HepG2 (cell line): ENCODE results near the gene VIM. TPM values are rescaled to one million over a fixed set of nuclear protein-coding genes. Genes with fewer than 3 reads are reported as not detected.

Experiments
- ATAC-seq: fragments of 200-7000 bp; cut with Tn5 transposase; 3 replicates; pipeline ENCODE4 v1.9.1; 2020; ENCODE audit warnings: mild to moderate bottlenecking, moderate library complexity
- BruUV-seq: library from RNA; stranded (reverse); fragments of 400-500 nt; replicated peaks from 2 replicates; lab custom pipeline; 2021; lab: Mats Ljungman, UMichigan
- CTCF ChIA-PET: fragments of 300-600 bp; formaldehyde crosslinking; extraction: SDS; loops from one replicate; lab custom pipeline; 2021; ENCODE audit warnings: low total read pairs, inconsistent platforms, low intra/inter-chr PET ratio; lab: Yijun Ruan, JAX
- POLR2A ChIA-PET: fragments of 350-600 bp; sonication (Branson Sonifier 250); formaldehyde crosslinking; loops from one replicate; lab custom pipeline; 2020; ENCODE audit warnings: antibody characterized with exemption, inconsistent platforms; lab: Yijun Ruan, JAX
- DNase-seq: peaks from one replicate; pipeline ENCODE4 v3.0.0-alpha.2; 2015; ENCODE audit warnings: low spot score
- FAIRE-seq: peaks from 3 replicates; lab custom pipeline; 2011; peaks lifted over from hg19 to GRCh38; lab: Jason Lieb, UNC
- H2AFZ ChIP-seq: one replicate; pipeline ENCODE4 v1.6.1; 2011; ENCODE audit warnings: low read length, inconsistent platforms
- H3K27ac ChIP-seq: fragments of 300-600 bp; 3 replicates; pipeline ENCODE4 v1.8.0; 2011; ENCODE audit warnings: mixed run types, mild to moderate bottlenecking, mixed read lengths, low read length, inconsistent platforms; ENCODE audit not compliant: insufficient read depth; ENCODE audit errors: extremely low read length
- H3K27me3 ChIP-seq, 2 experiments: fragments of 200-600 bp in 1 of 2; 2 replicates in 1 of 2; 3 replicates in 1 of 2; pipeline versions ENCODE4 v1.6.0 to v1.8.0; 2011; ENCODE audit warnings: low read length in 2 of 2, mild to moderate bottlenecking in 2 of 2, moderate library complexity in 2 of 2, inconsistent platforms in 1 of 2; ENCODE audit not compliant: insufficient read depth in 2 of 2, control insufficient read depth in 1 of 2
- H3K36me3 ChIP-seq, 2 experiments: fragments of 200-600 bp in 1 of 2; replicated peaks in 1 of 2; 2 replicates in 1 of 2; 3 replicates in 1 of 2; pipeline versions ENCODE4 v1.5.1 to v1.8.0; 2011; ENCODE audit warnings: low read length in 2 of 2, inconsistent platforms in 1 of 2; ENCODE audit not compliant: insufficient read depth in 2 of 2, control insufficient read depth in 1 of 2
- H3K4me1 ChIP-seq: 2 replicates; pipeline ENCODE4 v1.5.1; 2012; ENCODE audit warnings: low read length, inconsistent platforms; ENCODE audit not compliant: insufficient read depth
- H3K4me2 ChIP-seq: 2 replicates; pipeline ENCODE4 v1.6.0; 2011; ENCODE audit warnings: low read depth, low read length, inconsistent platforms
- H3K4me3 ChIP-seq, 3 experiments: fragments of 200-600 bp in 1 of 3; sonication (generic), shearing (Covaris generic) in 1 of 3; replicated peaks in 1 of 3; 2 replicates each; pipeline ENCODE4 v1.5.1; 2011 to 2016; ENCODE audit warnings: low read length in 3 of 3, inconsistent platforms in 2 of 3, low read depth in 2 of 3, mild to moderate bottlenecking in 2 of 3, control low read depth in 1 of 3, mixed read lengths in 1 of 3; ENCODE audit not compliant: insufficient read depth in 1 of 3
- H3K79me2 ChIP-seq: one replicate; pipeline ENCODE4 v1.6.1; 2011; ENCODE audit warnings: low read length, inconsistent platforms; ENCODE audit not compliant: insufficient read depth
- H3K9ac ChIP-seq: 2 replicates; pipeline ENCODE4 v1.6.0; 2011; ENCODE audit warnings: mild to moderate bottlenecking, low read depth, low read length, inconsistent platforms; ENCODE audit not compliant: insufficient read depth
- H3K9me3 ChIP-seq: 2 replicates; pipeline ENCODE4 v1.5.1; 2012; ENCODE audit warnings: mild to moderate bottlenecking, low read length
- H4K20me1 ChIP-seq: 2 replicates; pipeline ENCODE4 v1.6.0; 2011; ENCODE audit warnings: inconsistent platforms, mild to moderate bottlenecking, low read length, moderate library complexity; ENCODE audit not compliant: insufficient read depth
- BRD4 ChIP-seq: sonication (generic); formaldehyde crosslinking; IDR thresholded peaks from 2 replicates; pipeline ENCODE4 v1.4.0; 2020; ENCODE audit warnings: missing genetic modification reagents
- ESRRA ChIP-seq: sonication (generic); formaldehyde crosslinking; IDR thresholded peaks from 2 replicates; pipeline ENCODE4 v1.5.1; 2020; ENCODE audit warnings: mild to moderate bottlenecking, low read depth, missing genetic modification reagents
- FOXM1 ChIP-seq: sonication (generic); formaldehyde crosslinking; IDR thresholded peaks from 2 replicates; pipeline ENCODE4 v1.5.0; 2020; ENCODE audit warnings: missing genetic modification reagents
- GABPB1 ChIP-seq: IDR thresholded peaks from 2 replicates; pipeline ENCODE4 v1.6.1; 2016; ENCODE audit warnings: mild to moderate bottlenecking, missing genetic modification reagents, moderate library complexity, missing compliant biosample characterization
- KLF11 ChIP-seq: IDR thresholded peaks from 2 replicates; pipeline ENCODE4 v1.6.1; 2016; ENCODE audit warnings: missing compliant biosample characterization
- MBNL3 ChIP-seq: fragments of 250-450 bp; sonication (Bioruptor Pico); conservative IDR thresholded peaks from 2 replicates; pipeline ENCODE4 v1.8.0; 2022; ENCODE audit warnings: mild to moderate bottlenecking, inconsistent platforms
- TOPORS ChIP-seq: sonication (generic); formaldehyde crosslinking; IDR thresholded peaks from 2 replicates; pipeline ENCODE4 v1.8.0; 2023; ENCODE audit warnings: mild to moderate bottlenecking, missing genetic modification reagents
- U2AF2 ChIP-seq: fragments of 200-400 bp; formaldehyde crosslinking; IDR thresholded peaks from 2 replicates; pipeline ENCODE4 v1.6.1; 2017; ENCODE audit warnings: low read depth, mild to moderate bottlenecking, low read length
- ZFY ChIP-seq: sonication (generic); formaldehyde crosslinking; IDR thresholded peaks from 2 replicates; pipeline ENCODE4 v1.4.0; 2020; ENCODE audit warnings: missing genetic modification reagents
- ZKSCAN5 ChIP-seq: sonication (generic); formaldehyde crosslinking; IDR thresholded peaks from 2 replicates; pipeline ENCODE4 v1.5.1; 2020; ENCODE audit warnings: mild to moderate bottlenecking, missing genetic modification reagents
- ZNF296 ChIP-seq: sonication (generic); formaldehyde crosslinking; conservative IDR thresholded peaks from 2 replicates; pipeline ENCODE4 v1.5.0; 2020; ENCODE audit warnings: mild to moderate bottlenecking, missing genetic modification reagents
- ZNF556 ChIP-seq: sonication (generic); formaldehyde crosslinking; IDR thresholded peaks from 2 replicates; pipeline ENCODE4 v1.4.0; 2020; ENCODE audit warnings: mild to moderate bottlenecking, missing genetic modification reagents, borderline replicate concordance
- ZNF737 ChIP-seq: sonication (generic); formaldehyde crosslinking; IDR thresholded peaks from 2 replicates; pipeline ENCODE4 v1.5.0; 2020; ENCODE audit warnings: missing genetic modification reagents, mild to moderate bottlenecking, borderline replicate concordance
- ZNF766 ChIP-seq: sonication (generic); formaldehyde crosslinking; IDR thresholded peaks from 2 replicates; pipeline ENCODE4 v1.5.0; 2020; ENCODE audit warnings: missing genetic modification reagents, borderline replicate concordance
- ZNF800 ChIP-seq: sonication (generic); formaldehyde crosslinking; IDR thresholded peaks from 2 replicates; pipeline ENCODE4 v1.4.0; 2020; ENCODE audit warnings: missing genetic modification reagents
- ZNF891 ChIP-seq: sonication (generic); formaldehyde crosslinking; IDR thresholded peaks from 2 replicates; pipeline ENCODE4 v1.5.0; 2020; ENCODE audit warnings: mild to moderate bottlenecking, missing genetic modification reagents
- WGBS: methylation state at CpG from one replicate; pipeline ENCODE4 v1.1.6; 2017; ENCODE audit warnings: low lambda C conversion rate; 5-methylcytosine and 5-hydroxymethylcytosine counted together
- in situ Hi-C: cut with HindIII; loops from 2 replicates; pipeline ENCODE4 v1.10.0; 2017; ENCODE audit warnings: low pct_unique_long_range_greater_than_20kb; ENCODE audit not compliant: extremely low pct_ligation_motif_present
- intact Hi-C: fragments of 100-400 bp; cut with micrococcal nuclease; formaldehyde crosslinking; loops from one replicate; pipeline ENCODE4 v1.10.0; 2022; ENCODE audit not compliant: unreplicated experiment
- polyA plus RNA-seq, 8 experiments: library from polyadenylated mRNA; depleted of rRNA in 3 of 8; stranded (reverse) in 7 of 8; unstranded in 1 of 8; fragments of >200 nt; fragmentation: Illumina TruSeq in 4 of 8; extraction: Trizol in 4 of 8; gene quantifications; 2 replicates each; pipeline versions ENCODE4 v1.2.1 to v1.2.3, GENCODE V29; 2011 to 2016; ENCODE audit warnings: low read depth in 4 of 8, missing spikeins in 1 of 8, mixed read lengths in 1 of 8; ENCODE audit not compliant: insufficient read depth in 1 of 8
- total RNA-seq, 5 experiments: library from RNA; depleted of rRNA; stranded (reverse); fragments of >200 nt; fragmentation: Illumina TruSeq; extraction: Trizol; gene quantifications; 2 replicates each; pipeline ENCODE4 v1.2.3, GENCODE V29; 2016; ENCODE audit warnings: low read depth in 1 of 5
- TF ChIP-seq, protein P1 (sequence below): sonication (generic); formaldehyde crosslinking; IDR thresholded peaks from 2 replicates; pipeline ENCODE4 v1.5.1; 2020; ENCODE audit warnings: mild to moderate bottlenecking, missing genetic modification reagents
- TF ChIP-seq, protein P2 (sequence below): IDR thresholded peaks from 2 replicates; pipeline ENCODE4 v1.6.1; 2016; ENCODE audit warnings: control low read depth

The VIM gene
- total and polyA plus RNA-seq, 2 of the 13 experiments (the other 11 are each of a cell fraction or from before 2014, with no cell fraction given), result not detected

- FAIRE-seq (no peak), ATAC-seq (no peak), DNase-seq (no peak)
- H4K20me1 ChIP-seq, result no peaks in the 10 kb centered on the region
- BruUV-seq, result no TSS peak
- CTCF ChIA-PET, result no interaction called here
- no peak overlapping the region for H3K9ac ChIP-seq
- POLR2A ChIA-PET, result no interaction called here
- H3K36me3 ChIP-seq, result no peaks in the 10 kb centered on the region
- 30% methylated on average over 2 of the region's 2 CpGs for WGBS
- H3K27me3 ChIP-seq, result no peaks in the 10 kb centered on the region
- H3K9me3 ChIP-seq, result no peaks in the 10 kb centered on the region
- in situ Hi-C loops, result no loop called here
- no peaks in the 10 kb centered on the region for H3K4me1 ChIP-seq
- H2AFZ ChIP-seq, result no peak overlapping the region
- no peaks in the 10 kb centered on the region for H3K79me2 ChIP-seq
- H3K4me2 ChIP-seq, result no peak overlapping the region
- intact Hi-C loops, result no loop called here
- H3K4me3 ChIP-seq, result no peak overlapping the region
- TF ChIP-seq ZNF296 (CRISPR knock-in tag) (no peak), ZKSCAN5 (no peak), ZNF800 (CRISPR knock-in tag) (no peak), BRD4 (CRISPR knock-in tag) (no peak), MBNL3 (CRISPR knock-in tag) (no peak), ESRRA (no peak), ZNF556 (CRISPR knock-in tag) (no peak), KLF11 (CRISPR knock-in tag) (no peak), GABPB1 (no peak), TOPORS (CRISPR knock-in tag) (no peak), ZNF766 (no peak), ZFY (no peak), U2AF2 (no peak), ZNF891 (CRISPR knock-in tag) (no peak), ZNF737 (no peak), FOXM1 (CRISPR knock-in tag) (no peak)
- TF ChIP-seq, protein P1, sequence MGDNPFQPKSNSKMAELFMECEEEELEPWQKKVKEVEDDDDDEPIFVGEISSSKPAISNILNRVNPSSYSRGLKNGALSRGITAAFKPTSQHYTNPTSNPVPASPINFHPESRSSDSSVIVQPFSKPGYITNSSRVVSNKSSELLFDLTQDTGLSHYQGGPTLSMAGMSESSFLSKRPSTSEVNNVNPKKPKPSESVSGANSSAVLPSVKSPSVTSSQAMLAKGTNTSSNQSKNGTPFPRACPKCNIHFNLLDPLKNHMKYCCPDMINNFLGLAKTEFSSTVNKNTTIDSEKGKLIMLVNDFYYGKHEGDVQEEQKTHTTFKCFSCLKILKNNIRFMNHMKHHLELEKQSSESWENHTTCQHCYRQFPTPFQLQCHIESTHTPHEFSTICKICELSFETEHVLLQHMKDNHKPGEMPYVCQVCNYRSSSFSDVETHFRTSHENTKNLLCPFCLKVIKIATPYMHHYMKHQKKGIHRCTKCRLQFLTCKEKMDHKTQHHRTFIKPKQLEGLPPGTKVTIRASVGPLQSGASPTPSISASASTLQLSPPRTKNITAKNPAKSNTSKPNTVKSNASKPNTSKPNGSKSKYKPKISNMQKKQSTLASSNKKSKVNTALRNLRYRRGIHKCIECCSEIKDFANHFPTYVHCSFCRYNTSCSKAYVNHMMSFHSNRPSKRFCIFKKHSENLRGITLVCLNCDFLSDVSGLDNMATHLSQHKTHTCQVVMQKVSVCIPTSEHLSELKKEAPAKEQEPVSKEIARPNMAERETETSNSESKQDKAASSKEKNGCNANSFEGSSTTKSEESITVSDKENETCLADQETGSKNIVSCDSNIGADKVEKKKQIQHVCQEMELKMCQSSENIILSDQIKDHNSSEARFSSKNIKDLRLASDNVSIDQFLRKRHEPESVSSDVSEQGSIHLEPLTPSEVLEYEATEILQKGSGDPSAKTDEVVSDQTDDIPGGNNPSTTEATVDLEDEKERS, result no peak
- TF ChIP-seq, protein P2, sequence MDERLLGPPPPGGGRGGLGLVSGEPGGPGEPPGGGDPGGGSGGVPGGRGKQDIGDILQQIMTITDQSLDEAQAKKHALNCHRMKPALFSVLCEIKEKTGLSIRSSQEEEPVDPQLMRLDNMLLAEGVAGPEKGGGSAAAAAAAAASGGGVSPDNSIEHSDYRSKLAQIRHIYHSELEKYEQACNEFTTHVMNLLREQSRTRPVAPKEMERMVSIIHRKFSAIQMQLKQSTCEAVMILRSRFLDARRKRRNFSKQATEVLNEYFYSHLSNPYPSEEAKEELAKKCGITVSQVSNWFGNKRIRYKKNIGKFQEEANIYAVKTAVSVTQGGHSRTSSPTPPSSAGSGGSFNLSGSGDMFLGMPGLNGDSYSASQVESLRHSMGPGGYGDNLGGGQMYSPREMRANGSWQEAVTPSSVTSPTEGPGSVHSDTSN (CRISPR knock-in tag), result no peak
- H3K27ac ChIP-seq, result no peak overlapping the region
Measured at GRCh38 chr10:17219024-17219423, 9.0 kb upstream of the VIM start.
